ENCODE data around the gene SLC25A6.
A peak's percentile ranks its signal among the peaks of the same experiment; 100 is the strongest.
"Not testable (repeated sequence)": the region's sequence is repeated elsewhere in the genome, so short reads cannot be mapped to it uniquely, and the experiment has no call there.

Gene SLC25A6

GRCh38 chrX:1391707-1392375 lies at the start of gene SLC25A6:
SLC25A6 (minus strand) TSS chrX:1392113; CDS start chrX:1392009, 104 bp downstream.
- Mint-ChIP-seq H3K36me3 (peaks cover 52% of the 10 kb centered on the region), H3K9me3 (no peaks in the 10 kb centered on the region), H3K4me3 (peak within 1 kb of the TSS; percentile 90), H3K27me3 (no peaks in the 10 kb centered on the region), H3K4me1 (peaks cover 62% of the 10 kb centered on the region), H3K27ac (peak within 1 kb of the TSS; percentile 97)
- peak; percentile 99 for DNase-seq
- CTCF ChIA-PET, result no interaction called here

DNA sequence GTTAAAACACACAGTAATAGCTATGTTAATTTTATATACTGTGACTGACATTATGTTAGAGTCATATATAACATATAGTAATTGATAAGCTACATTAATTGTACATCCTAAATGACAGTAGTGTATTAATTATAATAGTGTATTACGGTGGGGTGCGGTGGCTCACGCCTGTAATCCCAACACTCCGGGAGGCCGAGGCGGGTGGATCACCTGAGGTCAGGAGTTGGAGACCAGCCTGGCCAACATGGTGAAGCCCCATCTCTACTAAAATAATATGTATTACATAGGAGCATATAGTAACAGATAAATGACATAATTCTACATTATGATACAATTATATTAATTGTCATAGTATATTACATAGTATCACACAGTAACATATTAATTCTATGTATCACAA lies 48.6 kb upstream of the SLC25A6 start:
- H3K27ac Mint-ChIP-seq, result no peak overlapping the region
- CTCF ChIA-PET, result no interaction called here
- DNase-seq, result peak; percentile 8
- peaks cover 68% of the 10 kb centered on the region for H3K36me3 Mint-ChIP-seq
- peaks cover 25% of the 10 kb centered on the region for H3K9me3 Mint-ChIP-seq
- H3K27me3 Mint-ChIP-seq, result no peaks in the 10 kb centered on the region
- H3K4me1 Mint-ChIP-seq, result no peaks in the 10 kb centered on the region
- no peak overlapping the region for H3K4me3 Mint-ChIP-seq

- CTCF ChIA-PET, result no interaction called here
- H3K27me3 Mint-ChIP-seq, result no peaks in the 10 kb centered on the region
- peak; percentile 20 for DNase-seq
- H3K36me3 Mint-ChIP-seq, result peaks cover 47% of the 10 kb centered on the region
- H3K9me3 Mint-ChIP-seq, result peaks cover 3% of the 10 kb centered on the region
- H3K4me1 Mint-ChIP-seq, result no peaks in the 10 kb centered on the region
- no peak overlapping the region for H3K4me3 Mint-ChIP-seq
- H3K27ac Mint-ChIP-seq, result no peak overlapping the region
Measured at GRCh38 chrX:1435241-1435895, 43.5 kb upstream of the SLC25A6 start.

DNA sequence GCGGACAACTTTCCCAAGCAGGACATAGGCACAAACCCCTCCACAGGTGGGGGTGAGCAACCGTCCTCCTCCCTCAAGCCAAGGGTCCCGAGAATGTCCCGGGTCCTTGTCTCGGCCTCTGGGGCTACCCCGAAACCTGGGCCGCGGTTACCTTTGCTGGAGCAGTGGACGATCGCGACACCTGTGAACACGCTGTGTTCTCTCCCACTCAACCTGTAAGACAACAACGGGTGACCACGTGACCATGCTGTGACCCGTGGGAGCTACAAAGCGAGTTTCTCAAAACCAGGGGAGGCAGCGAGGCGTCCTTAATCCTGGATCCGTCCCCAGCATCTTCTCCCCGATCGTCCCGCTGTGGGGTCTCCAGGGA lies 42.9 kb upstream of the SLC25A6 start:
- Mint-ChIP-seq H3K9me3 (peaks cover 3% of the 10 kb centered on the region), H3K4me1 (no peaks in the 10 kb centered on the region), H3K36me3 (peaks cover 43% of the 10 kb centered on the region), H3K4me3 (no peak overlapping the region), H3K27ac (no peak overlapping the region), H3K27me3 (no peaks in the 10 kb centered on the region)
- CTCF ChIA-PET, result no interaction called here
- DNase-seq, result peak; percentile 15

DNA sequence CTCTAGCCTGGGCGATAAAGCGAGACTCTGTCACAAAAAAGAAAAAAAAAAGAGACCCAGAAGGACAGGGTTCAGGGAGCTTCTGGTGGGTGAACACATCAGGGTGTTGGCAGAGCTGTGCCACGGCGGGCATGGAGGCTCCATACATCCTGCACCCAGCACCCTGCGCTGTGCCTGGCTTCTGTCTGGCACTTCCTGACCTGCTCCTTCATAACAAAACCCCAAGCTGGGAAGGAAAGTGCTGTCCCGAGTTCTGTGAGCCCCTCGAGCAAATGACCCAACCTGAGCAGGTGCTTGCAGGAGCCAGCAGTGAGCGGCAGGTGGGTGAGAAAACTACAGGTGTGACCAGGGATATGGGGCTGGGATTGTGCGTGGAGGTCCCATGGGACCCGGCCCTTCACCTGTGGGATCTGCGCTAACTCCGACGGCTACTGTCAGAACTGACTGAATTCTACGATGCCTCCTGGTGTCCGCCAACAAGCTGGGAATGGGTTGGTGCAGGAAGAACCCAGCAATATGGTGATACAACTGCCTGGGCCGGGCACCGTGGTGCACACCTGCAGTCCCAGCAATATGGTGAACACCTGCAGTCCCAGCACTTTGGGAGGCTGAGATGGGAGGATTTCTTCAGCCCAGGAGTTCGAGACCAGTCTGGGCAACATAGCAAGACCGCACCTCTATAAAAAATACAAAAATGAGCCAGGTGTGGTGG lies 41.9 kb upstream of the SLC25A6 start:
- DNase-seq, result peak; percentile 18
- H3K4me1 Mint-ChIP-seq, result no peaks in the 10 kb centered on the region
- no peak overlapping the region for H3K27ac Mint-ChIP-seq
- H3K27me3 Mint-ChIP-seq, result no peaks in the 10 kb centered on the region
- H3K9me3 Mint-ChIP-seq, result peaks cover 3% of the 10 kb centered on the region
- peaks cover 38% of the 10 kb centered on the region for H3K36me3 Mint-ChIP-seq
- no peak overlapping the region for H3K4me3 Mint-ChIP-seq
- CTCF ChIA-PET, result no interaction called here

GRCh38 chrX:1430451-1430850 lies 38.5 kb upstream of the SLC25A6 start:
- no peaks in the 10 kb centered on the region for H3K27me3 Mint-ChIP-seq
- H3K36me3 Mint-ChIP-seq, result peaks cover 29% of the 10 kb centered on the region
- H3K9me3 Mint-ChIP-seq, result no peaks in the 10 kb centered on the region
- no peak overlapping the region for H3K27ac Mint-ChIP-seq
- peak; percentile 23 for DNase-seq
- H3K4me3 Mint-ChIP-seq, result no peak overlapping the region
- H3K4me1 Mint-ChIP-seq, result no peaks in the 10 kb centered on the region
- CTCF ChIA-PET, result no interaction called here

DNA sequence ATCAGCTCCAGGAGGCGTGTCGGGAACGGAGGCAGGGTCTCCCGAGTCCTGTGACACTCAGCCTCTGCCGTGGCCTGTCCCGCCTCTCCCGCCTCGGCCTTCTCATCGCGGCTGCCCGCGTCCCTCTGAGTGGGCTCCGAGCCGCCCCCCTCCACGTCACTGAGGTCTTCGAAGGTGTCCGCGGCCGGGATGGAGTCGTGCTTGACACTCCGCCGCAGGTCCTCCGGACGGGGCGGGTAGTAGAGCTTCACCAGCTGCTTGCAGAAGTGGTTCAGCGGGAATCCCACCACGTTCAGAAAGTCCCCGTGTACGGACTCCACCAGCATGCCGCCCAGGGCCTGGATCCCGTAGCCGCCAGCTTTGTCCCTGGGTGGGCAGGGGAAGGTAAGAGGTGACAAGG lies 35.8 kb upstream of the SLC25A6 start:
- Mint-ChIP-seq H3K4me3 (no peak overlapping the region), H3K36me3 (peaks cover 46% of the 10 kb centered on the region), H3K27me3 (no peaks in the 10 kb centered on the region), H3K9me3 (peaks cover 18% of the 10 kb centered on the region), H3K27ac (no peak overlapping the region), H3K4me1 (no peaks in the 10 kb centered on the region)
- no peak for DNase-seq
- CTCF ChIA-PET, result no interaction called here

DNA sequence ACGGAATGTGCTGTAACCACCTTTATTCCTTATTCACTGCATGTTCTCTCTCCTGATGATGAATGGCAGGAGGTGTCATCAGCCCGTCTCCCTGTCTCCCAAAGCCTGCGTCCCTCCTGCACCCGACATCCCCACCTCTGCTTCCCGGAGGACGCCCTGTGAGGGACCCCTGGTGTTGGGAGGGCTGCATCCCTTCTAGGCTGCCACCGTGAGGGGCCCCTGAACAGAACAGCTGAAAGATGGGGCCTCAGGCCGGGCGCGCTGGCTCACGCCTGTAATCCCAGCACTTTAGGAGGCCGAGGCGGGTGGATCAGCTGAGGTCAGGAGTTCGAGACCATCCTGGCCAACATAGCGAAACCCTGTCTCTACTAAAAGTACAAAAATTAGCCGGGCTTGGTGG lies 34.4 kb upstream of the SLC25A6 start:
- DNase-seq, CTCF ChIA-PET, H3K27me3 Mint-ChIP-seq, H3K27ac Mint-ChIP-seq, H3K4me1 Mint-ChIP-seq, H3K4me3 Mint-ChIP-seq: not testable (repeated sequence)
- Mint-ChIP-seq H3K9me3 (peaks cover 31% of the 10 kb centered on the region), H3K36me3 (peaks cover 58% of the 10 kb centered on the region)

- H3K27ac Mint-ChIP-seq, result no peak overlapping the region
- no peak overlapping the region for H3K4me3 Mint-ChIP-seq
- CTCF ChIA-PET, result no interaction called here
- peaks cover 31% of the 10 kb centered on the region for H3K9me3 Mint-ChIP-seq
- H3K27me3 Mint-ChIP-seq, result no peaks in the 10 kb centered on the region
- no peak for DNase-seq
- no peaks in the 10 kb centered on the region for H3K4me1 Mint-ChIP-seq
- H3K36me3 Mint-ChIP-seq, result peaks cover 64% of the 10 kb centered on the region
Measured at GRCh38 chrX:1425381-1425780, 33.5 kb upstream of the SLC25A6 start.

DNA sequence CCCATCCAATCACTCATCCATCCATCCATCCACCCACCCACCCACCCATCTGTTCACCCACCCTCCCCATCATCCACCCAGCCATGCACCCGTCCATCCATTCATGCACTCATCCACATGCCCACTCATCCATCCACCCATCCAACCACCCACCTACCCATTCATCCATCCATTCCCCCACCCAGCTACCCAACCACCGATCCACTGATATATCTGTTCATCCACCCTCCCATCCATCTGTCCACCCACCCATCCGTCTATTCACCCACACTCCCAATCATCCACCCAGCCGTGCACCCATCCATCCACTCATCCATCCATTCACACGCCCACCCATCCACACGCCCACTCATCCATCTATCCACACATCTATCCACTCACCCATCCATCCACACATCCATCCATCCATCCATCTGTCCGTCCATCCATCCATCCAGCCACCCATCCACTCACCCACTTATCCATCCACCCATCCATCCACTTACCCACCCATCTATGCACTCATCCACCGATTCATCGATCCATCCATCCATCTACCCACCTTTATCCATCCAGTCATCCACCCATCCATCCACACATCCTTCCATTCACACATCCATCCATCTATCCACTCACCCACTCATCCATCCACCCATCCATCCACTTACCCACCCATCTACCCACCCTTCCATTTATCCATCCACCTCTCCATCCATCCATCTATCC lies 32.4 kb upstream of the SLC25A6 start:
- H3K9me3 Mint-ChIP-seq, result peaks cover 33% of the 10 kb centered on the region

DNA sequence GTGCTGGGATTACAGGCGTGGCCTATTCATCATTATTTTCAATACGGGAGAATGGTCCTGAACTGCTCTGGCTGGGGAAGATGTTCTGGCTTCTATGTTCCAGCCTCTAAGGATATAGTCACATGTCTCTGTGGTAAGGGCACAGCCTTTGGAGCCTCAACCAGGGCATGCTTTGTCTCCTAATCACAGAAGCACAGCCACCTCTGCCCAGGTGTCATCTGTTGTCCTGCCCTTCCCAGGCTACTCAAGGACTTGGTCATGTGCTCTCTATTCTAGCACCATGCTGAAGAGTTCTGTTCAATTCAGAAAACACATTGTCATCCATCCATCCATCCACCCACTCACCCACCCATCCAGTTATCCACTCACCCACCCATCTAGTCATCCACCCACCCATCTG lies 31.3 kb upstream of the SLC25A6 start:
- DNase-seq, result no peak
- Mint-ChIP-seq H3K4me1 (no peaks in the 10 kb centered on the region), H3K4me3 (no peak overlapping the region), H3K36me3 (peaks cover 75% of the 10 kb centered on the region), H3K9me3 (peaks cover 33% of the 10 kb centered on the region), H3K27ac (no peak overlapping the region), H3K27me3 (no peaks in the 10 kb centered on the region)
- CTCF ChIA-PET, result no interaction called here

More for the DNA sequence above, 32.4 kb upstream of the SLC25A6 start:
- Mint-ChIP-seq H3K36me3 (peaks cover 73% of the 10 kb centered on the region), H3K27ac (no peak overlapping the region), H3K4me1 (no peaks in the 10 kb centered on the region), H3K4me3 (no peak overlapping the region), H3K27me3 (no peaks in the 10 kb centered on the region)
- CTCF ChIA-PET, result no interaction called here
- DNase-seq, result no peak

DNA sequence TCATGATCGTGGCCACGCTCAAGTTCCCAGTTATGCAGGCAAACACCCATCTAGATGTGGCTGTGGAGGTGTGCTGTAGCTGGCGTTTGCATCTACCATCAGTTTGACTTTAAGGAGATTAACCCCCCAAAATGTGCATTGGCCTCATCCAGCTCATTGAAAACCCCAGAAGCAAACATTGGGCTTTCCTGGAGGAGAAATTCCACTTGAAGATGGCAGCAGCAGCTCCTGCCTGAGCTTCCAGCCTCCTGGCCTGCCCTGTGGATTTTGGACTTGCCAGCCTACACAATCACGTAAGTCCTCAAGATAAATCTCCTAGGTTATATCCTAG lies 30.2 kb upstream of the SLC25A6 start:
- no peaks in the 10 kb centered on the region for H3K4me1 Mint-ChIP-seq
- peaks cover 33% of the 10 kb centered on the region for H3K9me3 Mint-ChIP-seq
- DNase-seq, result no peak
- CTCF ChIA-PET, result no interaction called here
- H3K27me3 Mint-ChIP-seq, result no peaks in the 10 kb centered on the region
- no peak overlapping the region for H3K4me3 Mint-ChIP-seq
- H3K36me3 Mint-ChIP-seq, result peaks cover 70% of the 10 kb centered on the region
- no peak overlapping the region for H3K27ac Mint-ChIP-seq

GRCh38 chrX:1421433-1422134 lies 29.7 kb upstream of the SLC25A6 start:
- no peak overlapping the region for H3K4me3 Mint-ChIP-seq
- peaks cover 65% of the 10 kb centered on the region for H3K36me3 Mint-ChIP-seq
- H3K9me3 Mint-ChIP-seq, result peaks cover 33% of the 10 kb centered on the region
- CTCF ChIA-PET, result no interaction called here
- H3K4me1 Mint-ChIP-seq, result no peaks in the 10 kb centered on the region
- peak overlapping the region; percentile 54 for H3K27ac Mint-ChIP-seq
- H3K27me3 Mint-ChIP-seq, result no peaks in the 10 kb centered on the region
- no peak for DNase-seq

DNA sequence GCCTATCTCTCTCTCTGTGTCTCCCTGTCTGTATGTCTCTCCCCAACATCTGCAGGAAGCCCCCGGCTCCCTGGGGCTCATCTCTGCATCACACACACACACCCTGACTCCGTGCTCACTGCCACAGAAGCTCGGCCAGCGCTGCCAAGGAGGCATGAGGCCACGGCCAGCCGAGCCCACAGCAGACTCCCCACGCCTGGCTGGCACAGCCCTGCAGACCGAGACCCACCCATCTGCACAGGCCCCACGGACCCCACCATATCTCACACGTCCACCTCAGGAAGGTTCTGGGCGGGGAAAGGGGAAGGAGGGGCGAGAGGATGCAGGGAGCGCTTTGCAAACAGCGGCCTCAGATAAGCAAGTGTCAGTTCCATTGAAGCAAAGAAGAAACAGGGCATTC lies 28.5 kb upstream of the SLC25A6 start:
- CTCF ChIA-PET, result no interaction called here
- peaks cover 54% of the 10 kb centered on the region for H3K36me3 Mint-ChIP-seq
- DNase-seq, result no peak

More for the DNA sequence above, 28.5 kb upstream of the SLC25A6 start:
- no peaks in the 10 kb centered on the region for H3K27me3 Mint-ChIP-seq
- H3K4me1 Mint-ChIP-seq, result no peaks in the 10 kb centered on the region
- H3K9me3 Mint-ChIP-seq, result peaks cover 33% of the 10 kb centered on the region
- no peak overlapping the region for H3K4me3 Mint-ChIP-seq
- no peak overlapping the region for H3K27ac Mint-ChIP-seq
